Activated CD8-positive, alpha-beta memory T cell treated with anti-CD3 and anti-CD28 coated beads, Interleukin-2, amount 50 U/mL, for 48 hours (primary cell): ENCODE results near the gene ATP13A1.

Experiments
- DNase-seq: peaks from one replicate; pipeline ENCODE4 v3.0.0-alpha.2; 2020

The ATP13A1 gene

DNA sequence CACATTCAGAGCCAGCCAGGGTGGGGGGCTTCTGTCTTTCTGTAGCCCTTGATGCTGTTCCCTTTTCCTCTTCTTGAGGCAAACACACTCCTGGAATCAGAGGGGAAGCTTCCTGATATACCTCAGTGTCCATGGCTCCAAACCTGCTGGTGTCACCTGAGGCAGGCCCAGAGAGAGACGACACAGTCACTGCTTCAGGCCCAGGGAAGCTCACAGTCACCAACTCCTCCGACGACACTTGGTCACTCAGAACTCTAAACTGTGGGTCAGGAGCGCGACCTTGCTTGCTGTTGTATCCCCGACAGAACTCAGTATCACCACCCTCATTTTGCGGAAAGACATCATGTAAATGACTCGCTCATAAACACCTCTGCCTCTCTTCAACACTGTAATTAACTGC lies 1.1 kb downstream of the ATP13A1 start:
- DNase-seq = no peak

DNA sequence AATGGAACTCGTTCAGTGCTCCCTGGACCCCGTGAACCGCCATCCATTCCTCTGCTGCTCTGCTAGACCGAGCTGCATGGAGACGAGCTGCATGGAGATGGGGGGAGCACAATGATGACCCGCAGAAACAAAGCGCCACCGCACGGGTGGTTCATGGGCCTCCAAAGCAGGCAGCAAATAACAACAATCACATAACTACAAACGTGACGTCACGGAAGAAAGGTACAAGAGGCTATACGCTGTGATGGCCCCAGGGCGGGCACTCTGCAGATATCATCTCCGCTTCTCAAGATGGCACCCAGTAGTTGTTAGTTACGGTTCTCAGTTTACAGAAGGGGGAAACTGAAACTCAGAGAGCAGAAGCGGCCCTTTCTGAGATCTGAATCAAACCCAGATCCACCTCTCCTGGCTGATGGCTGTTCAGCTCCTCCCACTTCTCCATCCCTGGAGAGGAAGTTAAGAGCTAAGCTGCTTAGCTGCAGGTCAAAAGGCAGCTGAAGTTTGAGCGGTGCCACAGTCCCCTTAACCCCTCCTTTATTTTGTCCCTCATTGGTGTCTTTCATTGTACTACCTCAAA lies 1.7 kb downstream of the ATP13A1 start:
- no peak for DNase-seq

DNA sequence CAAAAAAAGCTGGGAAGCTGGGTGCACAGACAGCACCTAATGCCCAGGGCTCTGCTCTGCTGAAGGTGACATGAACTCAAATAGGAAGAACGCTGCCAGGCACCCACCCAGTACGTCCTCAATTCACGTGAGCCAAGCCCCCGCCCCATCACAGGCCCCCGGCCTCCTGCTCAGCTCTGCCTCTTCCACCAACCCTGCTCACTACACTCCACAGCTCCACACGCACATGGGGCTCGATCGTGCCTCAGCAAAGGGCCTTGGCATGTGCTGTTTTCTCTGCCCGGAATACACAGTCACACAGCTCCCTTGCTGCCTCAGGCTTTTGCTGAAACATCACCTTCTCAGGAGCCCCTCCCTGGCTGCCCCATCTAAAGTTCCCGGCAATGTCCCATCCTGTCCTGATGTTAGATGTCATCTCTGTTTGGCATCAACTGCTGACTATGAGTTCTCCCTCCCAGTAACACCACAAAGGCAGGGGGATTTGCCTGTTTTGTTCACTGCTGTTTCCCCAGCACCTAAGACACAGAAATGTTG lies 2.3 kb downstream of the ATP13A1 start:
- DNase-seq = no peak

DNA sequence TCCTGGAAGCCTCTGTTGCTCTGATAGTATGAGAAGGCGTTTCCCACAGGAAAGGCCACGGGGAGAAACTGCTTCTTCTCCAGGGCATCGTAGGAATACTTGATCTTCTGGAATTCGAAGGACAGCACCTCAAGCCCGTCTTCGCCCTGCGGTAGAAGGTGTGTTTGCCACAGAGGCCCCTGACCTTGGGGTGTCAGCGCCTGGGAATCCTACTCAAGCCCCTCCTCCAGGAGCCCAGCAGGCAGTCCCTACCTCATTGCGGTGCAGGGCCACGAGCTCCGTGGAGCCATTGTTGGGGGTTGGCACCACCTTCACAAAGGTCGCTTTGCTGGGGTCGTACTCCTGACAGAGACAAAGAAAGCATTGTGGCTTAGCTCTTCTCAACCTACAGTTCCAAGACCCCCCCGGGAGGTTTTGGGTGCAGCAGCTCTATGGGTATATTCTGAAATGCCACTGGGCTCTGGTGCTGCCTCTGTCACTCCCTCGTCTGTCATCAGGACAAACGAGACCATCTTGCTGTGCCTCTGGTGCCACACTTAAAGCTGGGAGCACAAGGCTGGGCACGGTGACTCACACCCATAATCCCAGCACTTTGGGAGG lies 3.7 kb downstream of the ATP13A1 start:
- no peak for DNase-seq

DNA sequence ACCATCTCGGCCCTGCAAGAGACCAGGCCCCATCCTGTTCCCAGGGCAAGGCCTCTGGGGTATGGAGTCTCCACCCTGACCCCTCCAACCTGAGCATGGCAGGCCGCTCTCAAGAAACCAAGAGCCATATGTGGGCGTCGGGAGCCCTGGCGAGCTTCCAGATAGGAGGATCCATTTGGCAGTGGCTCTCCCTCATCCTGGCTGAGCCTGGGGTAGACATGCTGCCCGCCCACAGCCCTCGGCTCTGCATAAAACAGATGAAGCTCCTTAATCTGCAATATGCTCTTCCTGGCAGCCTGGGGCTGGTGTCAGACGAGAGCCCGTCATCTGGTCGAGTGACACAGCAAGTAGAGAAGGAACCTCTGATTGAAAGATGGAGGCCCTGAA lies 6.1 kb downstream of the ATP13A1 start:
- no peak for DNase-seq

DNA sequence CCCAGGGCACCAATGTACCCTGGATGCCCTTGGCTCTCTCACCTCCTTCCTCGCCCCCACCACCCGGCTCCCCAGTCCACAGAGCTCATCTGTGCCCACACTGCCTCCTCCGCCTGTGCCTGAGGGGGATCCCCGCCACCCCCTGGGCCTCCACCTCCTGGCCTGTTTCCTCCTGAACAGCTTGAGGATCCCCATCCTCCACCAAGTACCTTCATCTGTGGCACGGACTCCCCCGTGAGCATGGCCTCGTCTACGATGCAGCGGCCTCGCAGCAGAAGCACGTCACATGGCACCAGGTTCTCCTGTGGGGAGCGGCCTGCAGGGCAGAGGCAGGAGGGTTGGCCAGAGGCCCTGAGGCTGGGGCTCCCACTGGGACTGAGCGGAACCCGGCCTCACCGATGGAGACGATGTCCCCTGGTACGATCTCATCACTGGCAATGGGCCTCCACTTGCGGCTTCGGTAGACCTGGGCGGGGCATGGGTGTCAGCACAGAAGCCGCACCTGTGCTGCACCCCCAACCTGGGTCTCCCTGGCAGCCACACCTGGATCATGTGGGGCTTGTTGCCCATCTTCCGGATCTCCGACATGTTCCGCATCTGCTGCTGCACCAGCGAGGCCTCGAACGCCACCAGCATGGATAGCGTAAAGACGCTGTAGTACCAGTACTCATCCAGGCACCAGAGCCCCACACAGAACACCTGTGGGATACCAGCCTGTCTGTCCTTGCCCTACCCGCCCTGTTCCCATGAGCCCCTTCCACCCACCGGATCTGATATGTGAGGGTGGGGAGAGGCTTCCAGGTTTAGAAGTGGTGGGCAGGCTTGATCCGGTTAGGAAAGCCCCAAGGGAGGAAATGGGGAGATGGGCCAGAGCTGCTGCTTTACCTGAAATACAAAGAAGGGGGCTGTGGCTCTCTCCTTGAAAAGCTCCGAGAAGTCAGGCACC lies 6.8 kb downstream of the ATP13A1 start:
- DNase-seq = no peak

DNA sequence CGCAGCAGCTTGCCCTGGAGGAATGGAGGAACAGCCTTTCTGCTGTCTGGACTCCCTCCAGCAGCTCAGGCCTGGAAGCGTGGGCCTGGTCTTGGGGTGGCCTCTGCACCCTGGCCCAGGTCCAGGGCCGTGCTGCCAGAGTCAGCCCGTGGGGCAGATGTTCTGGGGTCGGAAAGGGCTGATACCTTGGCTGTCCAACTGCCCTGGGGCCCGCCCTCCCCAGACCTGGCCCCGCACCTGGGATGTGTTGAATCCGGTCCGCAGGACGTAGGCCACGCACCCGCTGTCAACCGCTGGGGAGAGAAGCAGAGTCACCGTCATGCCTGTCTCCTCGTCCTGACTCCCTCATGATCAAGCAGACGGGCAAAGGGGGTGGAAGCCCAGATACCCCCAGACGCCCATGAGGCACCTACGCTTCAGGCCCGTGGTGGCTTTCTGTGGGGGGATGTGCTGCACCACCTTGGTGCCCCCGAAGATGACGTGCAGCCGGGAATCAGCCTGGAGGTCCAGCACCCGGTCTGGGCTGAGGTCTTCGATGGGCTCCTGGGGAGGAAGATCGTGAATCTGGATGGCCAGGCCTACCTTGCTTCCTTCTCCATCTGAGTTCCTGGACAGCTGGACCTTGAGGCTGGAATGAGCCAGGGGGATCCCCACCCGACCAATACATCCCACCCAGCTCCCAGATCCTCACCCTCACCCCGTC lies 7.7 kb downstream of the ATP13A1 start:
- no peak for DNase-seq

DNA sequence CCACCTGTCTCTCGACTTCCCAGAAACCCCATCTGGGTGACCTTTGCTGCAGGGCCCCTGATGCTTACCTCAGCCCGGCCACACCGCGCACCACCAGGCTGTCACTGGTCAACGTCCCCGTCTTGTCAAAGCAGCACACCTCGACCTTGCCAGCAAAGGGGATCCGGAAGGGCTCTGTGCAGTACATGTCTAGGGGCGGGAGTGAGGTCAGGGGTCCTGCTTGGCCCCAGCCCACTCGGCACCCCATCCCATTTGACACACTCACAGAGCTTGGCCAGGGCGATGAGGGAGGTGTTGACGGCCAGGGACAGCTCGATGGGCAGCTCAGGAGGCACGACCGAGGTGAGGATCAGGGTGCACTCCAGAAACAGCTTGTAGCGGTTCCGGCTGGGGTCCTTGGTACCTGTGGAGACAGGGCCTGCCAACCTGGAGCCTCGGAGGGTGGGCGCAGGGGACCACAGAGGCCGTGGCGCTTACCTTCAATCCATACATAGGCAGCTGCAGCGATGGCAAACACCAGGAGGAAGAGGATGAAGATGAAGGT lies 8.4 kb downstream of the ATP13A1 start:
- no peak for DNase-seq

DNA sequence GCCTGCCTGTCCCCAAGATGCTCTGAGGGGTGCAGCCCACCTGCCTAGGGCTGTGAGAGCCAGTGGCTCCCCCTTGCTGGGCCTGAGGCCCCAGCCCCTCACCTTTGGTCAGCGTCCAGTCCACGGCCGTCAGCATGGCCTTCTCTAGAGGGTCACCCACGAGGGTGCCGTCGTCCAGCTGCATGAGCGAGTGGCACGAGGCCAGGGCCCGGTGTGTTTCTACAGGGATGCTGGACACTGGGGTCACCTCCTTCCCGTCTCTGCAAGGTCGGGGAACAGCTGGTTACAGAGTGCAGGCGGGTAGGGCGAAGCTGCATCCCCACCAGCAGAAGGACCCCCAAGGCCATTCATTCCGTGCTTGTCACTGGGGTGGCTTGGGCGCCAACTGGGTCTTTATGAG lies 9.0 kb downstream of the ATP13A1 start:
- no peak for DNase-seq

DNA sequence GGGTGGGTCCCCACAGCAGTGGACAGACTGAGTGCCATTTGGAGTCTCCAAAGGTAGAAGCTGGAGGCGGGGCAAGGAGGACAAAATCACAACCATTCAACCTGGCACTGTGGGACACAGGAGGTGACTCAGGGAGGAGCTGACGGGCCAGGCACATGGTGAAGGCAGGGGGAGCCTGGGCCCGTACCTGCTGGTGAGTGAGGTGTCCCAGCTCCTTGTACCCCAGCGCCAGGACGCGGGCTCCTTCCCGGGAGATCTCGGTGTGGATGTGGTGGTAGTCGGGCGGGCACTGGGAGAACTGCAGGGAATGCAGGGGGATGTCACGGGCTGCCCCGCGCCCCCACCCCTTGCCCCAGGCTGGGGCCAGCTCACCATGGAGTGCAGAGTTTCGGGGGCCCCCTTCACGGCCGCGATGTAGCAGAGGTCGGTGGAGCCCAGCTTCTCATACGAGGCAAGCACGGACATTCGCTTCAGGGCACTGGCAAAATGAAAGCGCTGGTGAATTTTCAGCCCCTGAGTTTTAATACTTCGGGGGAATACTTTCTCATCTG lies 9.8 kb downstream of the ATP13A1 start:
- DNase-seq = no peak

DNA sequence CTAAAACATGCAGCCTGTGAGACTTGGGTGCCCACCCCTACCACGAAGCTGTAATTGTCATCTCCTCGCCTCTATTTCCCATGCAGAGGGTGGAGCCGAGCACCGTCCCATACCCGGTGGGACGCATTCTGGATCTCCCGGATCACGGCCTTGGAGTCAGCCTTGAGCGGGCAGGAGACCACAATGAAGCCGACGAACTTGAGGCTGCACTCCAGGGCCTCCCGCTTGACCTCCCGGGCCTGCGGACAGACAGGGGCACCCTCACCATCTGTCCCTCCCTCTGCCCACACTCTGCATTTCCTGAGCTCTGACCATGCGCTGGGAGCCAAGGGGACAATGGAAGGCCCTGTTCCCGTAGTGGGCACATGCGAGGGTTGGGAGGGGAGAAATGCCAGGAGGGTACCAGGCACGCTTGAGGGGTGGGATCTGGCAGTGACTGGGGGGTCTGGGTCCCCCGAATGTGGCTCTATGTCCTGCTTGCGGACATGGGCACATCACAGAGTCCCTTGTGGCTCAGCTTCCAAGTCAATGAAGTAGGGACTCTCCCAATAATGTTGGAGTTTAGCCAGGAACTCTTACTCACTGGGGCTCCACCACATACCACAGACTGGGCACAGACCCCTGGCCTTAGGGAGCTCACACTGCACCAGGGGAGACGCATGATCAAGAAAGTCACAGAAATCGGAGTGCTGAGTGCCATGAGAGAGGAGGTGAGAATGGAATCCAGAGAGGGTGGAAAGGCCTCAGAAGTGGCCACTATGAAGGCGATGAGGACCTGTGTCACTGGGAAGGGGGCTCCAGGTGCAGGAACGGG lies 10.8 kb downstream of the ATP13A1 start:
- DNase-seq = no peak

DNA sequence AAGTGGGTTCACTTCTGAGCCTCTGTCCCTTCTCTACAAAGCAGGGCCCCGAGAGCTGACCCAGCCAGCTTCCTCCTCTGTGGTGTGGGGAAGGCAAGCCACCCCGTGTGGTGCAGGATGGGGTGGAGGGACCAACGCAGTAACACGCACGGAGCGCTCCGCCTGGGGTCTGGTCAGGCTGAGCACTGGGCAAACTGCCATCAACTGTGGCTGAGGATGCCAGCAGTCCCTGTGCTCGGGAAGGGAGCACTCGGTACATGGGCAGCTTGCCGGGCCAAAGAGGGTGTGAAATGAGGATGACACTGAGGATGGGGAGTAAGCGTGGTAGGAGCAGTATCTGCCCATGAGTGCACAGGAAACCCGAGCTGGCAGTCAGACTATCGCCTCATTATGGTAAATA lies 12.4 kb downstream of the ATP13A1 start:
- DNase-seq = no peak

DNA sequence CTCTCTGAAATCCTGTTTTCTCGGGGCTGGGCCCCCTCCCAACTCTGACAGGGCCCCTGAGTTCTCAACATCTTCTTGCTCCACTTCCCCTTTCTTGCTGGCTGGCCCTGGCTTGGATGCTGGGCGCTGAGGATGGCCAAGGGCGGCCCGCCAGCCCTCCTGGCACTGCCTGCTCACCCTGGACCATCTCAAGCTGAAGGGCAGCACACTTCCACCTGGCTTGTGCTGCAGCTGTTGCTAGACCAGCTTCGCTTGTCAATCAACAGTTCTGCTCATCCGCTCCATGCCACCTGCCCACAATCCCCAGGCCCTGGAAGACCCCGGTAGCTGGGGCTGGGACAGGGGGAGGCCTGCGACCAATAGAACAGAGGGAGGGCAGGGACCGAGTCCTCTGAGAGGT lies 13.1 kb downstream of the ATP13A1 start:
- DNase-seq = no peak

DNA sequence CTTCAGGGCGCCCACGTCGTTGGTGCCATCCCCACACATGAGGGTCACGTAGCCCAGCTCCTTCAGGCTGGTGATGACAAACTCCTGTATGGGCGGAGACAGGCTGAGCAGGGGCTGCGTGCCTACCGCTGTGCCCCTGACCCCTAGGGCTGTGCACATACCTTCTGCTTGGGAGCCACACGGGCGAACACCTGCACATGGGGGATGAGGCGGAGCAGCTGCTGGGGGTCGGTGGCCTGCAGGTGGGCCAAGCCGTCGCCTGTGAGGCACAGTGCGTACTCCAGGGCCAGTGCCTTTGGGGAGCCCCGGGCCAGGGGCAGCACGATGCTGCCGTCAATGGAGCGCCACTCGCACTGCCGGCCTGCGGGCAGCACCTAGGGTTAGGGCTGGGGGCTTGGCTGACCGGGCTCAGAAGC lies 13.9 kb downstream of the ATP13A1 start:
- no peak for DNase-seq

DNA sequence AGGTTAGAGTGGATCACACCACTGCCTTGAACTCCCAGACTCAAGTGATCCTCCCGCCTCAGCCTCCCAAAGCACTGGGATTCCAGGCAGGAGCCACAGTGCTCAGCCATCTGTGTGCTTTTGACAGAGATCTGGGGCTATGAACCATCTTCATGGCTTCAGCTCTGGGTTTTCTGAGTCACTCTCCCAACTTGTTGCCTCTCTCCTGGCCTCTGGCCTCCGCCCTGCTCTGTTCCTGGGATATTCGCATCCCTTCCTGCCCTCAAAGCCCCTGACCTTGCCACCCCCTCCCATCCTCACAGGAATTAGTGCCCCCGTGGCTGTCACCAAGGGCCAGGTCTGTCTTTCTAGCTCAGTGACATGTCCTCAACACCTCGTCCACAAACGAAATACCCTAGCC lies 14.3 kb downstream of the ATP13A1 start:
- no peak for DNase-seq

DNA sequence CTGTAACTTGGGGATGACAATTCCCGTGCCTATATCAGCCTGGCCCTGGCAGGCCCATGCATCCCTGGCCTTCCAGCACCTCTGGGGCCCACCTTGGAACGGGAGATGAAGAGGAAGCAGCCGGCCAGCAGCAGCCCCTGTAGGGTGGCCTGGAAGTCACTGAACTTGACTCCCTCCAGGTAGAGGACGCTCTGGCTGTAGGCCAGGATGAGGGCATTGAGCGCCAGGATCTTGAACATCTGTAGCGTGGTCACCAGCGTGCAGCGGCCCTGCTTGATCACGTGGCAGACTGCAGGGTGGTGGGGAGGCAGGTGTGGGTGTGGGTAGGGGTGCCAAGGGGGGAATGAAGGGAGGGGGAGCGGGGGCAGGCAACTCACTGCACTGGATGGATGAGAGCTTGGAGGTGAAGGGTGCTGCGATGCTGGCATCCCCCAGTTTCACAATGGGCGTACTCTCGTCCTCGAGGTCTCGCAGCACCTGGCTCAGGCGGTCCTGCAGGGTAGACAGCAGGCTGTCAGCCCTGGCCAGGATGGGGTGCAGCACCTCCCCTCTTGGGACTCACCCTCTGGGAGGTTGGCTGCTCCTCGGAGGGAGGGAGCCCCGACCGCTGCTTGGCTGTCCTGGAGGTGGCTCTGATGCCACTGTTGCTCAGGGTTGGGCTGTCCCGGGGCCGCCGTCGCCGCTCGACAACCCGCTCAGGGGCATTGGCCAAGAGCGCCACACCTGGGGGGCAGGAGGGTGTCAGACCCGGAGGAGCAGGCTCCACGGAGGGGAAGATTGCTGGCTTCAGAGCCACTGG lies 16.2 kb downstream of the ATP13A1 start:
- DNase-seq = no peak

DNA sequence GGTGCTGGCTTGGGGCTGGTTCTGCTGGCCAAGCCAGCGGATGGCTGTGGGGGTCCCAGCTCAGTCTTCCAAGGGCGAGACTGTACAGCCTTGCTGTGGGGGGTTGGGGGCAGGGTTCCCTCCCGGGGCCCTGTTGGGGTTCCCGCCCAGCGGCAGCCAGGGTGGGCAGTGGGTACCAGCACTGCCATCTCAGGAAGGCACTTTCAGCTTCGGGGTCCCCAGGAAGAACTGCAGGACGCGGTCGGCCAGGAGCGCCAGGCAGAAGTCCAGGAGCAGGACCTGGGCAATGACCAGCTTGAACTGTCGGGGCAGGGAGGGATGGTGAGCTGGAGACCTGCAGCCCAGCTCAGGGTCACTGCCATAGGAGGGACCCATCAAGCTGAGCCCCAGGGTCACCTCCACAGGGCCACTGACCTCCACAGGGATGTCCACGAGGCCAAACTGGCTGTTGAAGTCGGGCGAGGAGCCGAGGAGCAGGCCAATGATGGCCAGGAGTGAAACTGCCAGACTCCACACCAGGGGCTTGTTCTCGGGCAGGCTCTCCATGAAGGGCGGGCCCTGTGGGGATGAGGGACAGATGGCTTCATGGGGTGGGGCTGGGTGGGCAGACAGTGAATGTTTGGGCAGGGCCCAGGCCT lies 18.1 kb downstream of the ATP13A1 start:
- DNase-seq = no peak

DNA sequence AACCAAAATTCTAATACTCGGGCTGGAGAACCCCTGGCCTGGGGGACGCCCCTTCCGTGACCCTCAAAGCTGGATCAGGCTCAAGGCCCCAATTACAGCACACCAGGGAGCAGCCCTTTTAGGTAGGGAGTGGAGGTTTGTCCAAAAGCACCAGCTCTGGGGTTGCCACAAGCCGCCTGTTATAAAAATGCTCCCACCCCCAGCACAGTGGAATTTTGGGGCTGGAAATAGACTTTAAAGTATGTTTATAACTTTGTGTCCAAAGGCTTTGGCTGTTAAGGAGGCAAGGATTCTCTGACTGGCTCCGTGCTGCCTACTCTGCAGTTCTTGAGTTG lies 19.5 kb downstream of the ATP13A1 start:
- no peak for DNase-seq

DNA sequence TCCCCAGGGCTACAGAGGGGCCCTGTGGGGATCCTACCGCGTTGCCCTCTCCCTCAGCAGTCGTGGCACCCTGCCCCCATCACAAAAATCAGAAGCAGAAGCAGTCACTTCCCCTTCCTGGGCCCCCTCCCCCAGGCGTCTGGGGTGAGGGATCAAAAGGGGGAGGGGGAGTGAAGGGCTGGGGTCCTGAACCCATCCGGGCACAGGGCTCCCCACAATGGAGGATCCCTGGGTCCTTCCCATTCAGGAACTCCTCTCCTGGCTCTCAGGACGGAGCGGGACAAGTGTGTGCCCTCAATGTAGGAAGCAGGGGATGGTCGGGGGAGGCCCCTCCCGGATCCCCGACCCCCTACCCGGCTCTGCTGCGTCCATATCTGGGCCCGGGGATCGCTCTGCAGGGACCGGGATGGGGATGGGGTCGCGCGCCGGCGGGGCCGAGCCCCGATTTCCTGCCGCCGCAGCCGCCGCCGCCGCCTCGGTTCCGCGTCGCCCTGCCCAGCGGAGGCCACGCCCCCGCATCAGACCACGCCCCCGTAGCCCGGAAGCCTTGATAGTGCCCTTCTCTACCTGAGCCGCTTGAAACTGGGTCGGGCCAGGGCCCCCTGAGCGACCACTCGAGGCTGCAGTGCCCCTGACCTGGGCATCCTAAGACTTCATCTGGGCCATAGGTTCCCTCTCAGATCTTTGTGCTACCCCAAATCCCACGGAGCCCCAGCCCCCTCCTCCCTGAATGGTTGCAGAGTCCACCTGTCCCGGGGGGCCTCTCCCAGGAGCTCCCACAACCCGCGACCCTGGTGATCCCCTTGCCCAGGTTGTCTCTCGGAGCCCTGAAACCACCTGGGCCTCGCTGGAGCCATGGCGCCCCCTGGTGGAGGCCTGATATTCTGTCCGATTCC lies 20.1 kb downstream of the ATP13A1 start, which contains the start of gene GMIP:
GMIP (minus strand) TSS at position 500 of the 896 bp plus-strand sequence; CDS start at position 372, 128 bp downstream.
- DNase-seq = peak; percentile 96
